Parathyroid adenoma (tissue), 2 donors: ENCODE results near the gene MEOX1.
A peak's percentile ranks its signal among the peaks of the same experiment; 100 is the strongest.

ENCODE experiments used
- H2AFZ ChIP-seq: fragments of 300-600 bp; sonication (generic); one replicate; pipeline ENCODE4 v1.7.0; 2017; ENCODE audit warnings: antibody characterized with exemption, mild to moderate bottlenecking
- H3K27ac ChIP-seq: fragments of 300-600 bp; sonication (generic); one replicate; pipeline ENCODE4 v1.7.0; 2017
- H3K27me3 ChIP-seq: fragments of 300-600 bp; sonication (generic); one replicate; pipeline ENCODE4 v1.7.0; 2017; ENCODE audit warnings: low read length; ENCODE audit not compliant: control insufficient read depth, insufficient read depth
- H3K36me3 ChIP-seq: fragments of 300-600 bp; sonication (generic); one replicate; pipeline ENCODE4 v1.7.0; 2017; ENCODE audit warnings: low read length; ENCODE audit not compliant: control insufficient read depth, insufficient read depth
- H3K4me1 ChIP-seq: fragments of 300-600 bp; sonication (generic); one replicate; pipeline ENCODE4 v1.7.0; 2017; ENCODE audit warnings: control low read depth
- H3K4me2 ChIP-seq: fragments of 300-600 bp; sonication (generic); one replicate; pipeline ENCODE4 v1.7.0; 2017; ENCODE audit warnings: low read length
- H3K4me3 ChIP-seq: fragments of 300-600 bp; sonication (generic); one replicate; pipeline ENCODE4 v1.7.0; 2017; ENCODE audit warnings: low read depth, low read length
- H3K79me2 ChIP-seq: fragments of 300-600 bp; sonication (generic); one replicate; pipeline ENCODE4 v1.7.0; 2017; ENCODE audit warnings: control low read depth
- H3K9ac ChIP-seq: fragments of 300-600 bp; sonication (generic); one replicate; pipeline ENCODE4 v1.7.0; 2017; ENCODE audit warnings: mild to moderate bottlenecking
- H3K9me3 ChIP-seq: fragments of 300-600 bp; sonication (generic); one replicate; pipeline ENCODE4 v1.7.0; 2017; ENCODE audit warnings: low read length; ENCODE audit not compliant: control insufficient read depth
- TF ChIP-seq, protein P1 (sequence below): fragments of 300-600 bp; sonication (generic); IDR thresholded peaks from one replicate; pipeline ENCODE4 v1.7.0; 2017; ENCODE audit warnings: antibody characterized with exemption, mild to moderate bottlenecking
- donor health status: primary hyperparathyroidism.

The MEOX1 gene

DNA sequence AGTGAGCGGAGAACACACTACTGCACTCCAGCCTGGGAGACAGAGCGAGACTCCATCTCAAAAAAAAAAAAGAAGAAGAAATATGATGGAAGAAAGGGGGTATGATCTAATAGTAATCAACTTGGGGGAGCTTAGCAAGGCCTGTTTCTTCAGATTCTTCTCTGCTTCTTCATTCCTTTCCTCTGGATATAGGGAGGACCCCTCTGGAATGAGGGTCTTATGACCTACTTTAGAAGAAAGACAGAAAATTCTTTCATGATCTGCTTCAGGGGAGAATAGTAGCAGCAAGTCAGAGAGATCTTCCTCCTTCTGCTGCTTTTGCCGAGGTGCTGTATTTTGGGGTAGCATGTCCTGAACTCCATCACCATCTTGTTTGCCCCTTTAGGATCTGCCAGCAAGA, 70.7 kb downstream of the MEOX1 start:
- no peaks in the 10 kb centered on the region for H3K9me3 ChIP-seq
- H2AFZ ChIP-seq: no peak overlapping the region
- TF ChIP-seq, protein P1, sequence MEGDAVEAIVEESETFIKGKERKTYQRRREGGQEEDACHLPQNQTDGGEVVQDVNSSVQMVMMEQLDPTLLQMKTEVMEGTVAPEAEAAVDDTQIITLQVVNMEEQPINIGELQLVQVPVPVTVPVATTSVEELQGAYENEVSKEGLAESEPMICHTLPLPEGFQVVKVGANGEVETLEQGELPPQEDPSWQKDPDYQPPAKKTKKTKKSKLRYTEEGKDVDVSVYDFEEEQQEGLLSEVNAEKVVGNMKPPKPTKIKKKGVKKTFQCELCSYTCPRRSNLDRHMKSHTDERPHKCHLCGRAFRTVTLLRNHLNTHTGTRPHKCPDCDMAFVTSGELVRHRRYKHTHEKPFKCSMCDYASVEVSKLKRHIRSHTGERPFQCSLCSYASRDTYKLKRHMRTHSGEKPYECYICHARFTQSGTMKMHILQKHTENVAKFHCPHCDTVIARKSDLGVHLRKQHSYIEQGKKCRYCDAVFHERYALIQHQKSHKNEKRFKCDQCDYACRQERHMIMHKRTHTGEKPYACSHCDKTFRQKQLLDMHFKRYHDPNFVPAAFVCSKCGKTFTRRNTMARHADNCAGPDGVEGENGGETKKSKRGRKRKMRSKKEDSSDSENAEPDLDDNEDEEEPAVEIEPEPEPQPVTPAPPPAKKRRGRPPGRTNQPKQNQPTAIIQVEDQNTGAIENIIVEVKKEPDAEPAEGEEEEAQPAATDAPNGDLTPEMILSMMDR: no peak
- H3K79me2 ChIP-seq: no peaks in the 10 kb centered on the region
- no peak overlapping the region for H3K9ac ChIP-seq
- no peak overlapping the region for H3K4me3 ChIP-seq
- peak overlapping the region; percentile 52 for H3K27ac ChIP-seq
- no peak overlapping the region for H3K4me2 ChIP-seq
- no peaks in the 10 kb centered on the region for H3K27me3 ChIP-seq
- H3K4me1 ChIP-seq: no peaks in the 10 kb centered on the region
- H3K36me3 ChIP-seq: no peaks in the 10 kb centered on the region
